ENCODE data around the gene ZNF460. TPM values are rescaled to one million over a fixed set of nuclear protein-coding genes. Genes with fewer than 3 reads are reported as not detected.
A peak's percentile ranks its signal among the peaks of the same experiment; 100 is the strongest.

ZNF460 gene
- total and polyA plus RNA-seq, 10 of the 15 experiments (the other 5 are each of a cell fraction or from before 2014, with no cell fraction given) = 0.15 to 43.0 (median 8.7) TPM

GRCh38 chr19:57269515-57270250, 10.6 kb upstream of the ZNF460 start:
- H3K27ac ChIP-seq (ENCODE audit: control insufficient read depth, insufficient read depth) = peak overlapping the region; percentile 2
- ChIA-PET CTCF (interaction anchor here (0.9 kb wide), 1 partner anchor 13 kb away, joined by 3 read pairs; no protein-coding TSS in a partner anchor), POLR2A (no interaction called here), RAD21 (ENCODE audit: unreplicated experiment) (interaction anchor here (0.6 kb wide), 1 partner anchor 23 kb away, joined by 4 read pairs; no protein-coding TSS in a partner anchor), SMC1A (ENCODE audit: uncharacterized antibody, unreplicated experiment) (interaction anchor here (0.6 kb wide), 1 partner anchor 9 kb away, joined by 3 read pairs; no protein-coding TSS in a partner anchor)
- 0% methylated on average over 4 of the region's 4 CpGs for WGBS (ENCODE audit: insufficient coverage, insufficient replicate concordance, low lambda C conversion rate, missing lambda C conversion rate)
- peak overlapping the region; percentile 8 for H3K4me2 ChIP-seq (ENCODE audit: control insufficient read depth, insufficient read depth)
- H3K79me2 ChIP-seq (ENCODE audit: control insufficient read depth, insufficient read depth, low read length) = no peaks in the 10 kb centered on the region; the same call in 1 of the 2 replicates
- no peak overlapping the region for H2AFZ ChIP-seq (ENCODE audit: control insufficient read depth, low read depth, low read length)
- H3K9me3 ChIP-seq (replicated peaks; ENCODE audit: control insufficient read depth, insufficient read depth, low read length) = no peaks in the 10 kb centered on the region; the same call in 2 of the 3 replicates
- FAIRE-seq (no peak), ATAC-seq (peak; percentile 62), DNase-seq (ENCODE audit: low read depth, low spot score) (peak; percentile 60)
- H3K9ac ChIP-seq (ENCODE audit: control insufficient read depth, insufficient read depth, low read length) = no peak overlapping the region
- no peaks in the 10 kb centered on the region for H4K20me1 ChIP-seq (ENCODE audit: control insufficient read depth, insufficient read depth)
- H3K36me3 ChIP-seq (ENCODE audit: control insufficient read depth in 2 of 2, insufficient read depth in 2 of 2, low read length in 1 of 2) = no peaks in the 10 kb centered on the region
- intact Hi-C loops (cut with micrococcal nuclease; ENCODE audit: unreplicated experiment) (no loop called here), in situ Hi-C loops (cut with MboI) (no loop called here)
- no TSS peak for BruUV-seq (replicated peaks)
- no peaks in the 10 kb centered on the region for H3K27me3 ChIP-seq (replicated peaks in 1 of 2; ENCODE audit: control insufficient read depth in 2 of 2, insufficient read depth in 2 of 2, low read length in 1 of 2)
- H3K4me1 ChIP-seq (ENCODE audit: control insufficient read depth, insufficient read depth, low read length) = peaks cover 27% of the 10 kb centered on the region
- peak overlapping the region; percentile 53 for H3K4me3 ChIP-seq
- TF ChIP-seq ETV6 (conservative IDR thresholded peaks at IDR 0.05 in 1 of 2, IDR thresholded peaks at IDR 0.05 in 1 of 2; ENCODE audit: borderline replicate concordance in 1 of 2, low read depth in 1 of 2) (peak in 1 of 2 experiments; percentile 60; a peak in 1 of 4 replicates), RBBP5 (conservative IDR thresholded peaks at IDR 0.05) (no peak), MXI1 (IDR thresholded peaks at IDR 0.05; ENCODE audit: low read depth, low read length) (no peak), NFIC (IDR thresholded peaks at IDR 0.05; ENCODE audit: low read depth, low read length) (peak; percentile 53), STAT1 (conservative IDR thresholded peaks at IDR 0.05) (no peak), RELB (IDR thresholded peaks at IDR 0.05; ENCODE audit: low read depth) (no peak), ELK1 (IDR thresholded peaks at IDR 0.05; ENCODE audit: low read depth, low read length) (no peak), CBFB (IDR thresholded peaks at IDR 0.05; ENCODE audit: low read depth) (no peak), FOS (IDR thresholded peaks at IDR 0.05; ENCODE audit: borderline replicate concordance, extremely low read depth, insufficient read length) (no peak), FOXM1 (IDR thresholded peaks at IDR 0.05; ENCODE audit: low read depth, low read length) (peak; percentile 27; the same call in 1 of the 2 replicates), IKZF2 (IDR thresholded peaks at IDR 0.05) (peak; percentile 8 to 34; a peak in 3 of 4 replicates), PML (IDR thresholded peaks at IDR 0.05; ENCODE audit: low read length) (0 out of 2 replicates have a peak, but pooled peaks have one; percentile 22), POU2F2 (IDR thresholded peaks at IDR 0.05; ENCODE audit: borderline replicate concordance, low read depth, low read length) (peak; percentile 67; the same call in 1 of the 3 replicates), SREBF2 (IDR thresholded peaks at IDR 0.05; ENCODE audit: low read length) (no peak), USF2 (IDR thresholded peaks at IDR 0.05; ENCODE audit: borderline replicate concordance, low read depth, low read length) (no peak), REST (IDR thresholded peaks at IDR 0.05; ENCODE audit: low read depth, low read length) (0 out of 2 replicates have a peak, but pooled peaks have one; percentile 41)
